Measurements from ENCODE around the gene CEP44.

GRCh38 chr4:174320494-174321199, 36.9 kb downstream of the CEP44 start:
- no peak for TF ChIP-seq CTCF (IDR thresholded peaks at IDR 0.05; ENCODE audit: poor library complexity)
- no peak for TF ChIP-seq EZH2phosphoT487 (IDR thresholded peaks at IDR 0.05; ENCODE audit: low read depth, severe bottlenecking, unreplicated experiment)
